DND-41 (cell line): ENCODE data around the gene MYRIP.

Experiments
- ATAC-seq: fragments of 200-7000 bp; cut with Tn5 transposase; 3 replicates; pipeline ENCODE4 v1.9.1; 2021; ENCODE audit warnings: low read depth; ENCODE audit not compliant: insufficient read depth
- DNase-seq: peaks from one replicate; pipeline ENCODE4 v3.0.0-alpha.2; 2020
- H2AFZ ChIP-seq: 2 replicates; pipeline ENCODE4 v1.6.0; 2012; ENCODE audit warnings: low read depth, low read length
- H3K27ac ChIP-seq: 2 replicates; pipeline ENCODE4 v1.5.1; 2012; ENCODE audit warnings: low read length, inconsistent platforms
- H3K27me3 ChIP-seq: fragments of 200-600 bp; sonication (generic); 2 replicates; pipeline ENCODE4 v1.6.0; 2012; ENCODE audit warnings: low read length, mild to moderate bottlenecking, inconsistent platforms; ENCODE audit not compliant: insufficient read depth, poor library complexity
- H3K36me3 ChIP-seq: 2 replicates; pipeline ENCODE4 v1.5.1; 2012; ENCODE audit warnings: low read length, inconsistent platforms; ENCODE audit not compliant: insufficient read depth
- H3K4me1 ChIP-seq: 2 replicates; pipeline ENCODE4 v1.5.1; 2012; ENCODE audit warnings: mild to moderate bottlenecking, low read length; ENCODE audit not compliant: insufficient read depth
- H3K4me2 ChIP-seq: 2 replicates; pipeline ENCODE4 v1.6.0; 2012; ENCODE audit warnings: mild to moderate bottlenecking, moderate library complexity, low read length, inconsistent platforms; ENCODE audit not compliant: insufficient read depth
- H3K4me3 ChIP-seq, 2 experiments: fragments of 200-600 bp in 1 of 2; shearing (Covaris generic) in 1 of 2; 2 replicates each; pipeline ENCODE4 v1.5.1; 2012 to 2016; ENCODE audit warnings: inconsistent platforms in 2 of 2, low read length in 2 of 2, mild to moderate bottlenecking in 2 of 2, low read depth in 1 of 2, moderate library complexity in 1 of 2
- H3K79me2 ChIP-seq: 2 replicates; pipeline ENCODE4 v1.6.0; 2012; ENCODE audit warnings: low read length, inconsistent platforms; ENCODE audit not compliant: insufficient read depth
- H3K9ac ChIP-seq: 2 replicates; pipeline ENCODE4 v1.6.0; 2012; ENCODE audit warnings: low read depth, mild to moderate bottlenecking, inconsistent platforms, low read length, moderate library complexity
- H3K9me3 ChIP-seq: 2 replicates; pipeline ENCODE4 v1.5.1; 2012; ENCODE audit warnings: low read length, moderate library complexity, mild to moderate bottlenecking, inconsistent platforms; ENCODE audit not compliant: insufficient read depth, severe bottlenecking
- H4K20me1 ChIP-seq: 2 replicates; pipeline ENCODE4 v1.6.0; 2012; ENCODE audit warnings: low read length; ENCODE audit not compliant: insufficient read depth
- EZH2 ChIP-seq: IDR thresholded peaks from 3 replicates; pipeline ENCODE4 v1.6.1; 2012; ENCODE audit warnings: borderline replicate concordance, low read depth, mild to moderate bottlenecking, moderate library complexity, low read length, inconsistent platforms; ENCODE audit not compliant: severe bottlenecking
- TF ChIP-seq, protein P1 (sequence below): IDR thresholded peaks from 2 replicates; pipeline ENCODE4 v1.5.1; 2012; ENCODE audit warnings: borderline replicate concordance, low read length, moderate library complexity, mild to moderate bottlenecking; ENCODE audit not compliant: poor library complexity, severe bottlenecking; ENCODE audit errors: extremely low read depth

MYRIP gene

GRCh38 chr3:39936848-39937247, 127.4 kb downstream of the MYRIP start:
- no peaks in the 10 kb centered on the region for H3K9me3 ChIP-seq
- no peak for ATAC-seq
- no peaks in the 10 kb centered on the region for H4K20me1 ChIP-seq
- TF ChIP-seq, protein P1, sequence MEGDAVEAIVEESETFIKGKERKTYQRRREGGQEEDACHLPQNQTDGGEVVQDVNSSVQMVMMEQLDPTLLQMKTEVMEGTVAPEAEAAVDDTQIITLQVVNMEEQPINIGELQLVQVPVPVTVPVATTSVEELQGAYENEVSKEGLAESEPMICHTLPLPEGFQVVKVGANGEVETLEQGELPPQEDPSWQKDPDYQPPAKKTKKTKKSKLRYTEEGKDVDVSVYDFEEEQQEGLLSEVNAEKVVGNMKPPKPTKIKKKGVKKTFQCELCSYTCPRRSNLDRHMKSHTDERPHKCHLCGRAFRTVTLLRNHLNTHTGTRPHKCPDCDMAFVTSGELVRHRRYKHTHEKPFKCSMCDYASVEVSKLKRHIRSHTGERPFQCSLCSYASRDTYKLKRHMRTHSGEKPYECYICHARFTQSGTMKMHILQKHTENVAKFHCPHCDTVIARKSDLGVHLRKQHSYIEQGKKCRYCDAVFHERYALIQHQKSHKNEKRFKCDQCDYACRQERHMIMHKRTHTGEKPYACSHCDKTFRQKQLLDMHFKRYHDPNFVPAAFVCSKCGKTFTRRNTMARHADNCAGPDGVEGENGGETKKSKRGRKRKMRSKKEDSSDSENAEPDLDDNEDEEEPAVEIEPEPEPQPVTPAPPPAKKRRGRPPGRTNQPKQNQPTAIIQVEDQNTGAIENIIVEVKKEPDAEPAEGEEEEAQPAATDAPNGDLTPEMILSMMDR: no peak
- TF ChIP-seq EZH2: no peak
- H3K9ac ChIP-seq: no peak overlapping the region
- no peaks in the 10 kb centered on the region for H3K36me3 ChIP-seq
- no peak overlapping the region for H3K4me2 ChIP-seq
- no peak overlapping the region for H2AFZ ChIP-seq
- peaks cover 12% of the 10 kb centered on the region for H3K27me3 ChIP-seq
- H3K79me2 ChIP-seq: no peaks in the 10 kb centered on the region
- H3K4me3 ChIP-seq: no peak overlapping the region
- DNase-seq: no peak
- no peaks in the 10 kb centered on the region for H3K4me1 ChIP-seq
- no peak overlapping the region for H3K27ac ChIP-seq

DNA sequence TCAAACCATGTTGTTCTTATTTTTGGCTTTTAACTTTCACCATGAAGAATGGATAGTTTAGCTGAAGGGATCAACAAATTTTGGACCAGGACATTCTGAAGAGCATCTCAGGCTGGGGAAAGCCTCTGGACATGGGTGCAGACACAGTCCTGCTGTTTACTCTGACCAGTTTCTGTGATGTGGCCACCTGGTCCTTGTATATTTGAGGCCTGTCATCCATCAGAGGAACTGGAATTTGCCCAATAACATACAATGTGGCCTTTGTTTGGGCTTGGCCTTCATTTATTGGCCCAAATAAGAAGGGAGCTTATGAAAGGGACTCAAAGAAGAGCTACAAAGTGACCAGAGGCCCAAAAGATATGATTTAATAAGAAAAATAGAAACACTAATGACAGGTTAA, 127.9 kb downstream of the MYRIP start:
- Histone ChIP-seq H3K4me2 (no peak overlapping the region), H3K27me3 (peaks cover 12% of the 10 kb centered on the region), H3K36me3 (no peaks in the 10 kb centered on the region), H3K4me1 (no peaks in the 10 kb centered on the region), H4K20me1 (no peaks in the 10 kb centered on the region), H3K9ac (no peak overlapping the region), H3K9me3 (no peaks in the 10 kb centered on the region), H2AFZ (no peak overlapping the region), H3K4me3 (no peak overlapping the region), H3K79me2 (no peaks in the 10 kb centered on the region), H3K27ac (no peak overlapping the region)
- ATAC-seq (no peak), DNase-seq (no peak)
- no peak for TF ChIP-seq EZH2
- TF ChIP-seq, protein P1: no peak

GRCh38 chr3:39937874-39938273, 128.5 kb downstream of the MYRIP start:
- Histone ChIP-seq H2AFZ (no peak overlapping the region), H3K4me3 (no peak overlapping the region), H3K9me3 (no peaks in the 10 kb centered on the region), H3K36me3 (no peaks in the 10 kb centered on the region), H3K9ac (no peak overlapping the region), H4K20me1 (no peaks in the 10 kb centered on the region), H3K4me2 (no peak overlapping the region), H3K27ac (no peak overlapping the region), H3K4me1 (no peaks in the 10 kb centered on the region), H3K27me3 (peaks cover 7% of the 10 kb centered on the region), H3K79me2 (no peaks in the 10 kb centered on the region)
- no peak for TF ChIP-seq EZH2
- TF ChIP-seq, protein P1: no peak
- DNase-seq (no peak), ATAC-seq (no peak)

DNA sequence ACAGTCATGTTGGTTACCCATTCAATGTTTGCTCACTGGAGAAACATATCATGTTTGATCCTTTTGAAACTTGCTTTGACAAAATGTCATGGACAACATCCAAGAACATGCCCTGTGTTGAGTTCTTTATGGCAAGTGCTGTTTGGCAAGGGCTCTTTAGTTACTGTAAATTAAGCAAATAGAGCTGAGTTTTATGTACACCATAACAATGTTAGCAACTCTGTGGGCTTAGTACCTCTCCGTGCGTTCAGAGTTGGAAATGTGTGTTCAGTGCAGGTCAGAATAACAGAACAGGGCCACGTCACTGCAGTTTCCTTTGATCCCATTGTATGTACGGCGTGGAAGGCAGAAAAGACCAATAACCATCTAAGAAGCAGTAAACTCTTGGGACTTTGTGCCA, 132.5 kb downstream of the MYRIP start:
- no peaks in the 10 kb centered on the region for H4K20me1 ChIP-seq

More for the DNA sequence above, 132.5 kb downstream of the MYRIP start:
- no peaks in the 10 kb centered on the region for H3K4me1 ChIP-seq
- no peaks in the 10 kb centered on the region for H3K79me2 ChIP-seq
- H3K4me3 ChIP-seq: no peak overlapping the region
- DNase-seq (no peak), ATAC-seq (no peak)
- TF ChIP-seq EZH2: no peak
- TF ChIP-seq, protein P1: no peak
- no peak overlapping the region for H3K27ac ChIP-seq
- H3K27me3 ChIP-seq: peaks cover 6% of the 10 kb centered on the region
- H3K36me3 ChIP-seq: no peaks in the 10 kb centered on the region
- no peak overlapping the region for H2AFZ ChIP-seq
- no peaks in the 10 kb centered on the region for H3K9me3 ChIP-seq
- no peak overlapping the region for H3K4me2 ChIP-seq
- H3K9ac ChIP-seq: no peak overlapping the region
